NCI-H1092 treated with DMSO at 0.1 percent for 48 hours (cell line): ENCODE measurements around the gene DPYSL4.
"Not testable (repeated sequence)": the region's sequence is repeated elsewhere in the genome, so short reads cannot be mapped to it uniquely, and the experiment has no call there.

ENCODE experiments used
- DNase-seq: peaks from one replicate; lab custom pipeline; 2025; lab: John Stamatoyannopoulos, UW

The DPYSL4 gene

DNA sequence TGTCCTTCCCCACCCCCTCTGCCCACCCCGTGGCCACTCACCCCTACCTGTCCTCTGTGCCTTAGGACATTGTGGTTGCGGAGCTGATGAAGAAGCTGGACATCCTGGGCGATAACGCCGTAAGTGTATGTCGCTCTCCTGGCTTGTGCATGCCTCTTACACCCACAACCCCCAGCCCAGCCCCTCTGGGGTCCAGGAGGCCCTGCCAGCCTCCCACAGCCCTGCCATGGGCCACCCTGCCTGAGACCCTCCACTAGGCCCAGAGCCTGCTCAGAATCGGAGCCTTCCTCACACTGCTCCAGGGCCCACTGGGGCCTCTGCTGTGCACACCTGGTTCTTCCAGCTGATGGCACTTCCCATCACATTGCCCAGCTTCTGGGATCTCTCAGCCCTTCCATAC lies 36.8 kb upstream of the DPYSL4 start:
- no peak for DNase-seq

DNA sequence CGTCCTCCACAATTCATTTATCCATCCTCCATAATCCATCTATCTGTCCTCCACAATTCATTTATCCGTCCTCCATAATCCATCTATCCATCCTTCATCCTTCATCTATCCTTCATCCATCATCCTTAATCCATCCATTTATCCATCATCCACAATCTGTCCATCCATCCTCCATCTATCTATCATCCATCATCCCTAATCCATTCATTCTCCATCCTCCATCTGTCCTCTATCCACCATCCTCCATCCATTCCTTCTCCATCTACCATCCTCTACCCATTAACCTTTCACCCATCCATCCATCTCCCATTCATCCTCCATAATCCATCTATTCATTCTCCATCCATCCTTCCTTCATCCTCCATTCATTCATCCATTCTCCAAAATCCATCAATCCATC lies 36.0 kb upstream of the DPYSL4 start:
- no peak for DNase-seq

DNA sequence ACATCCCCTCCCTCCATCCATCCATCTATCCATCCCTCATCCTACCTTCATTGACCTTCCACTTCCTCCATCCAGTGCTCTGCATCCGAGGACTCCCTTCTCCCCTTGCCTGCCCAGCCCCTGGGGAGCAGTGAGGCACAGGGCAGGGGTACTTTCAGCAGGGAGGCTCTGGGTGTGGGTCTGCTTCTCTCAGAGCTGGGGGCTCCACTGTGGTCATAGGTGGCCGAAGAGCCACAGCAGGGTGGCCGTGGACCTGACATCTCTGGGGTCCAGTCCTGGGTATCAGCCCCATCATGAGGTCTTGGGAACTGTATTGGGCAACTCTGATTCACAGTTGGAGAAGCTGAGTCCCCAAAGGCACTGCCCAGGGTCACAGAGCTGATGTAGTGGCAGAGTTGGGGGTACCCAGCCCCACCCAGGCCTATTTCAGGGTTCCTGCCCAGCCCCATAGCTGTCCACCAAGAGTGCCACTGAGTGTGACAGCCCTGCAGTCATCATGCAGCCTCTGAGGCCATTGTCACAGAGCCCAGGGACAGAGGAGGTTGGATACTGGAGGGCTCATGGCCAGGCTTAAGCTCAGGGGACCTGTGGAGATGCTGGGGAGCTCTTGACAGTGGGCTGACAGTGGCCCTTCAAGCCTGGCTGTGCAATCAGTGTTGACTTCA lies 35.3 kb upstream of the DPYSL4 start:
- DNase-seq: no peak

DNA sequence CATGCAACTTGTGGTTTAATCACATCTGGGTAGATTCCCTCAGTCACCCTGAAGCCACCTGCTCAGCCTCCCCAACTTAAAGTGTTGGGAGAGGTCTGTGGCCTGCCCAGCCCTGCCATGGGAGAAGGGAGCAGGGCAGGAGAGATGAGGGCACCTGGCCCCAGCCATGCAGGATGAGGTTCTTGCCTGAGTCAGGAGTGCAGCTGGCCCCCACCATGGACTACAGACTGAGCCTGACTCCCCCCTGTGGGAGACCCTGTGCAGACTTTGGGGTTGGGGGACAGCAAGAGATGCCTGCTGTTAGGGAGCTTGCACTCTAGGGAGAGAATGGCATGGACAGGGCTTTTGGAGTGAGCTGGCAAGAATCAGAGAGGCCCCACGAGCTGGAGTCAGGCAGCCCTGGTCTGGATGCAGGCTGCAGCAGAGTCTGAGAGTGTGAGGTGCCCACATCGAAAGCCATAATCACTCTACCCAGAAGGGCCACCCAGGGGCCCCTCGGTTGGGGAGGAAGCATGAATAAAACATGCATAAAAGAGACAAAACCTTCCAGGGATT lies 34.7 kb upstream of the DPYSL4 start:
- DNase-seq: no peak

DNA sequence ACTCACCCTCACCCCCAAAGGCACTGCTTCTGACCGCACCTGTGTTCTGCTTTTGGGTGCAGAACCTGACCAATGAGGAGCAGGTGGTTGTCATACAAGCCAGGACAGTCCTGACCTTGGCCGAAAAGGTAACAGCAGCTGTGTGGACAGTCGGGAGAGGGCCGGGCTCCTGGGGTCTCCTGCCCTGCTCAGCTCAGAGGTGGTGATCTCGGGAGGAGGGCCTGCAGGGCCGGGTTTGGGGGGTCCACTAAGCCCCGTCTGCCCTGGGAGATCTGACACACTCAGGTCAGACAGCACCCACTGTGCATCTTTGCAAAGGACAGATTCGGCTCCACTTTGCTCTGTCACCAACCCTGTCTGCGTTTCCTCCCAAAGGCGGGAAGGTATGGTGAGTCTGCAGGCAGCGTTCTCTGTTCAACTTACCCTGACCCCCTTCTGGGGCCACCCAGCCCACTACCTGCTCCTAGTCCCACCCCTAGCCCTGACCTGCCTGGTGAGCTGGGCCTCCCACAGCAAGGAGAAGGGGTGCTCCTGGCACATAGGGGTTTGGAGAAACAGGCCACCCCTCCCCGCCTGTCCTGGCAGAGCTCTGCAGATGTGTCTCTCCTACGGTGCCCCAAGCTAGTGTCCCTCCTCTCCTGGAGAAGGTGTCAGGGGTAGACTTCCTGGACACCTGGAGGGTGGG lies 33.7 kb upstream of the DPYSL4 start:
- no peak for DNase-seq

DNA sequence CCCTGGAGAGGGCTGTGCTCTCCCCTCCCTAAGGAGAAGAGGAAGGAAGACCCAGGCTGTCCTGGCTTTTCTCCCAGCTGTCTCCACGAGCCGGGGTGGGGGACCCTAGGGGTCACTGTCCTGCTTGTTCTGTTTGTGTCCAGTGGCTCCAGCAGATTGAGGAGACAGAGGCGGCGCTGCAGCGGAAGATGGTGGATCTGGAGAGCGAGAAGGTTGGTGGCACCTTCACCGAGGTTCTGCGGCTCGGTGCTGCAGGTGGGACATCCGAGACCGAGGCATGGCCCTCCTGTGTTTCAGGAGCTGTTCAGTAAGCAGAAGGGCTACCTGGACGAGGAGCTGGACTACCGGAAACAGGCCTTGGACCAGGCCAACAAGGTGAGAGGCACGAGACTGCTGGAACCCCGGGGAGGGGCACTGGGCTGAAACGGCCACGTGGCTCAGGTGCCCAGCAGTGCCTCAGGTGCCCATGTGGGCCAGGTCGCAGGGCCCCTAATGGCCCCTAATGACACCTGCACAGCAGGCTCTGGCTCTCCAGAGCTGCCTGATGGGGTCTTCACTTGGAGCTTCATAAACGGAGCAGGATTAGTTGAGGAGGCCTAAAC lies 33.0 kb upstream of the DPYSL4 start:
- no peak for DNase-seq

DNA sequence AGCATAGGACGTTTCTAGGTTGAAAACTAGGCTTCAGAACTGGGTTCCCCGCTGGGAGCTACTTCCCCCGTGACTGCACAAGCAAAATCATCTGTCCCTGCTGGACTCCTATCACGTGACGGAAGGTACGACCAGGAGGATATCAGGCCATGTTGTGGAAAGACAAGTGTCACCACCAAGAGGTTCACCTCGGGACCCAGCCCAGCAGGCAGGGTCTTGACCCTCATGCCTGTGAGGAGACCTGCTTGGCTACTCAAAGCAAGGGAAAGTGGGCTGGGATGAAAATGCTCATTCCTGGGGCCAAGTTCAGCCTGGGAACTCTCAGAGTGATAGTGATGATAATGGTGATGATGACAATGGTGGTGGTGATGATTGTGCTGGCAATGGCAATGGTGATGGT lies 32.3 kb upstream of the DPYSL4 start:
- DNase-seq: no peak

DNA sequence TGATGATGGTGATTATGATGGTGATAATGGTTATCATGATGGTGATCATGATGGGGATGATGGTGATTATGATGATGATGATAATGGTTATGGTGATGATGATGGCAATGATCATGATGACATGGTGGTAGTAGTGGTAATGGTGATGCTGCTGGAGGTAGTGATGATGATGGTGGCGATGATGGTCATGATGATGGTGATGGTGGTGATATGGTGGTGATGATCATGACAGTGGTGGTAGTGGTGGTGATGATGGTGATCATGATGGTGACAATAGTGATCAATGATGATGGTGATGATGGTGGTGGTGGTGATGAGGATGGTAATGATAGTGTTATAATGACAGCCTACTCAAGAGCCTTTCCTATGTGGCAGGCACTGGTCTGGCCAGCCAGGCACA lies 31.8 kb upstream of the DPYSL4 start:
- DNase-seq: no peak

DNA sequence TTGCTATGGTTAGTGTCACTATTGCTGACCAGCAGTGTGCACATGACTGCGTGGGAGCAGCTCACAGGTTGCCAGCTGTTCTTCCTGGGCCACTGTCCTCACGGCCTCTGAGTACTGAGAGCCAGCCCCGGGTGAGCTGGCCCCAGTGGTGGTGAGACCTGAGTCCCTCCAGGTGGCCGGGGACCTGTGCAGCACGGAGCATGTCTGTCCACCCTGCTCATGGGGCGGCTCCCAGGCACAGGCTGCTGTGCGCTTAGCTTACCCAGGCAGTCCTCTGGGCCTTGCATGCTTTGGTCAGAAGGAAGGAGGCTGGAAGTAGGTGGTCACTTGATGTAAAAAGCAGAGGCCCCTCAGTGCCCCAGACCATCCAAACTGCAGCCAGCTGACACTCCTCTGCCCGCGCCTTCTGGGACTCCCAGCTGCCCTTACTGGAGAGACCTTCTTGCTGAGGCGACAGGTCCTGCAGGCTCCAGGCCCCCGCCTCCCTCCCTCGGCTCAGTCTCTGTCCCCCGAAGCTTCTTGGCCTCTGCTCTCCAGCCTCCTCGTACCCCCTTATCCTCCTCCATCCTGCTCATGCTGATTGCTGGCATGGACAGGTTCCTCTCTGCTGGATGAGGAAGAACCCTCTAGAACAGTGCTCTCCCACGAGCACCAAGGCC lies 30.9 kb upstream of the DPYSL4 start:
- no peak for DNase-seq

DNA sequence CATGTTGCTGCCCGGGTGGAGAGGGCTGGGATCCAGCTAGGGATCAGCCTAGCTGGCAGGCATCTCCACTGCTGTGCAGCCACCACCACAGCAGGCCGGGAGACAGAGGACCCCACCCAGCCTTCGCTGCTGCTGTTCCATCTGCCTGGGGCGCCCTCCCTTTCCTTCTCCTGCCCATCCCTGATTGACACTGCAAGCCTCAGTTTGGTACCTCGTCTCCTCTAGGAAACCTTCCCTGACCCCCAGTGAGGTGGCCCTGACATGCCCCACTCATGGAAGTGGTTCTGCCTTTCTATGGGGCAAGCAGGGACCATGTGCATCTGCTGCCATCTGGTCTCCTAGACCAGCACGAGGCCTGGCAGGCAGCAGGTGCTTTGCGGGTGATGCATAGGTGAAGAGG lies 30.4 kb upstream of the DPYSL4 start:
- DNase-seq: no peak

DNA sequence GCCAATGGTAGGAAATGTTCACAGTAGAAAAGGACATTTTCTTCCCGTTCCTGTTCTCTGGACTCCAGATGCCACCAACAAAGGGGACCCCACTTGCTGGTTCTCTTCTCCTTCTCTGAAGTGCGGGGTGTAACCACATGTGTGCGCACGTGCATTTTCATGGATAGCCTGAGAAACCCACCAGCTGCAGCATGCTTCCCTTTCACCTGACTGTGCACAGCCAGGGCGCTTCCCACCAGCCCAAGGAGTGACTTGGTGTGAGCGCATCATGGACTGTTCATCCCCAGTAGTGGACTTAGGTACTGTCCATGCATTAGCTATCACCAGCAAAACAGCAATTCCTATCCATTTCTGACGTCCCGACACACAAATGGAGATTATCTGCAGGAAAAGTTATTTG lies 29.6 kb upstream of the DPYSL4 start:
- no peak for DNase-seq

DNA sequence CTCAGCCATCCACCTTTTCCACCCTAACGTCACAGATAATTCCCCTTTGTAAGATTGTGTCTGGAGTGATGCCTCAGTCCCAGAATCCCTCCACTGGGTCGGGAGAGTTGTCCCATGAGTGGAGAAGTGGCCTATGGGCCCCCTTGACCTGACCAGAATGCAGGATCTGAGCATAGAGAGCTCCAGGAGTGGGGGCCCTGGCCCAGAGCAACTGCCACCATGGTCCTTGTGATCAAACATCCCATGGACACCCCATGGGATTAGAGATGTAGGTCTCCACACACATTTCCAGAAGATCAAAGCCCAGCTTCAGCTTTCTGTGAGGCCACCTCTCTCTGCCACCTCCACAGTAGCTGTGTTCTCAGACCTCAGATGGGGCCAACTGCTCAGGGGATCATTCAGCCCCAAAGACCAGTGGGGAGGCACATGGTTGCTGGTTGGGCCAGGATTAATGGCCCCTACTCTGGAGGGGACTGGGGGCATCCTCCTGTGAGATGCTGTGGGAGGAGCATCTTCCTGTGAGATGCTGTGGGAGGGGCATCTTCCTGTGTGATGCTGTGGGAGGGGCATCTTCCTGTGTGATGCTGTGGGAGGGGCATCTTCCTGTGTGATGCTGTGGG lies 28.5 kb upstream of the DPYSL4 start:
- no peak for DNase-seq

DNA sequence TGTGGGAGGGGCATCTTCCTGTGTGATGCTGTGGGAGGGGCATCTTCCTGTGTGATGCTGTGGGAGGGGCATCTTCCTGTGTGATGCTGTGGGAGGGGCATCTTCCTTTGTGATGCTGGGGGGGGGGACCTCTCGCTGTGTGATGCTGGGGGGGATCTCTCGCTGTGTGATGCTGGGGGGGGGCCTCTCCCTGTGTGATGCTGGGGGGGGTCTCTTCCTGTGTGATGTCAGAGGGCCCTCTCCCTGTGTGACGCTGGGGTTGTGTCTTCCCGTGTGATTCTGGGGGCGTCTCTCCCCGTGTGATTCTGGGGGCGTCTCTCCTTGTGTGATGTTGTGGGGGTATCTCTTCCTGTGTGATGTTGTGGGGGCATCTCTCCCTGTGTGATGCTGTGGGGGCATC lies 27.9 kb upstream of the DPYSL4 start:
- no peak for DNase-seq

DNA sequence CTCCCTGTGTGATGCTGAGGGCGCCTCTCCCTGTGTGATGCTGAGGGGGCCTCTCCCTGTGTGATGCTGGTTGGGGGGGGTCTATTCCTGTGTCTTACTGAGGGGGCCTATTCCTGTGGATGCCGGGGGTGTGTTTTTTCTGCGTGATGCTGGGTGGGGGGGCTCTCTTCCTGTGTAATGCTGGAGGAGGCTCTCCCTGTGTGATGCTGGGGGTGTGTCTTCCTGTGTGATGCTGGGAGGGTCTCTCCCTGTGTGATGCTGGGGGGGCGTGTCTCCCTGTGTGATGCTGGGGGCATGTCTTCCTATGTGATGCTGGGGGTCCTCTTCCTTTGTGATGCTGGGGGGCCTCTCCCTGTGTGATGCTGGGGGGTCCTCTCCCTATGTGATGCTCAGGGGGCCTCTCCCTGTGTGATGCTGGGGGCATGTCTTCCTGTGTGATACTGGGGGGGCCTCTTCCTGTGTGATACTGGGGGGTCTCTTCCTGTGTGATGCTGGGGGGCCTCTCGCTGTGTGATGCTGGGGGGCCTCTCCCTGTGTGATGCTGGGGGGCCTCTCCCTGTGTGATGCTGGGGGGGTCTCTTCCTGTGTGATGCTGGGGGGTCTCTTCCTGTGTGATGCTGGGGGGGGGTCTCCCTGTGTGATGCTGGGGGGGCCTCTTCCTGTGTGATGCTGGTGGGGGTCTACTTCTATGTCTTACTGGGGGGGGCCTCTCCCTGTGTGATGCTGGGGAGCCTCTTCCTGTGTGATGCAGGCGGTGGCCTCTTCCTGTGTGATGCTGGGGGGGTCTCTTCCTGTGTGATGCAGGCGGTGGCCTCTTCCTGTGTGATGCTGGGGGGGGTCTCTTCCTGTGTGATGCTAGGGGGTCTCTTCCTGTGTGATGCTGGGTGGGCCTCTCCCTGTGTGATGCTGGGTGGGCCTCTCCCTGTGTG lies 27.2 kb upstream of the DPYSL4 start:
- DNase-seq: not testable (repeated sequence)

DNA sequence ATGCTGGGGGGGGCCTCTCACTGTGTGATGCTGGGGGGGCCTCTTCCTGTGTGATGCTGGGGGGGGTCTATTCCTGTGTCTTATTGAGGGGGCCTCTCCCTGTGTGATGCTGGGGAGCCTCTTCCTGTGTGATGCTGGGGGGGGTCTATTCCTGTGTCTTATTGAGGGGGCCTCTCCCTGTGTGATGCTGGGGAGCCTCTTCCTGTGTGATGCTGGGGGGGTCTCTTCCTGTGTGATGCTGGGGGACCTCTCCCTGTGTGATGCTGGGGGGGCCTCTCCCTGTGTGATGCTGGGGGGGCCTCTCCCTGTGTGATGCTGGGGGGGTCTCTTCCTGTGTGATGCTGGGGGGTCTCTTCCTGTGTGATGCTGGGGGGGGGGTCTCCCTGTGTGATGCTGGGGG lies 26.5 kb upstream of the DPYSL4 start:
- DNase-seq: not testable (repeated sequence)

DNA sequence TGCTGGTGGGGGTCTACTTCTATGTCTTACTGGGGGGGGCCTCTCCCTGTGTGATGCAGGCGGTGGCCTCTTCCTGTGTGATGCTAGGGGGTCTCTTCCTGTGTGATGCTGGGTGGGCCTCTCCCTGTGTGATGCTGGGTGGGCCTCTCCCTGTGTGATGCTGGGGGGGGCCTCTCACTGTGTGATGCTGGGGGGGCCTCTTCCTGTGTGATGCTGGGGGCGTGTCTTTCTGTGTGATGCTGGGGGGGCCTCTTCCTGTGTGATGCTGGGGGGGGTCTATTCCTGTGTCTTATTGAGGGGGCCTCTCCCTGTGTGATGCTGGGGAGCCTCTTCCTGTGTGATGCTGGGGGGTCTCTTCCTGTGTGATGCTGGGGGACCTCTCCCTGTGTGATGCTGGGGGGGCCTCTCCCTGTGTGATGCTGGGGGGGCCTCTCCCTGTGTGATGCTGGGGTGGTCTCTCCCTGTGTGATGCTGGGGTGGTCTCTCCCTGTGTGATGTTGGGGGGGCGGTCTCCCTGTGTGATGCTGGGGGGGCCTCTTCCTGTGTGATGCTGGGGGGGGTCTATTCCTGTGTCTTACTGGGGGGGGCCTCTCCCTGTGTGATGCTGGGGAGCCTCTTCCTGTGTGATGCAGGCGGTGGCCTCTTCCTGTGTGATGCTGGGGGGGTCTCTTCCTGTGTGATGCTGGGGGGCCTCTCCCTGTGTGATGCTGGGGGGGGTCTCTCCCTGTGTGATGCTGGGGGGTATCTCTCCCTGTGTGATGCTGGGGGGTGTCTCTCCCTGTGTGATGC lies 25.7 kb upstream of the DPYSL4 start:
- DNase-seq: not testable (repeated sequence)

DNA sequence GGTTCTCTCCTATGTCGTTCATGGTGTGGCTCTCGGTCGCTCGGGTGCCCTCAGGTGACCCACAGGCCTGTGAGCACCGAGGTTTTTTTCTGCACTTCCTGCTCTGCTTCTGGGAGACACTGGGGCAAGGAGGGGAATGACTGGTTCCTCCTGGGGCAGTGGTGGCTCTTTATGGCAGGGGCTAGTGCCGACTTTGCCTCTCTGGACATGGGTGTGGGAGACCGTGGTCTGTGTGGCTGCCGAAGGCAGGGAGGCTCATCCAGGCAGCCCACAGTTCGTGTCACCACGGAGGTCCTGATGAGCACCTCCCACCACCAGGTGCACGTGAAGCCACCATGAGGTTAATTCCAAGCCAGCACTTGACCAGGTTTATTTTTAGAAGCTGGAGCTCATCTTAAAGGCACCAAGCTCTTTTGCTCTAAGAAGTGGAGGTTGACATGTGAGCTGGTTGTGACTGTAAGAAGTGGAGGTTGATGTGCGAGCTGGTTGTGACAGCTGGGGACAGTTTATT lies 24.7 kb upstream of the DPYSL4 start:
- DNase-seq: peak; percentile 19

DNA sequence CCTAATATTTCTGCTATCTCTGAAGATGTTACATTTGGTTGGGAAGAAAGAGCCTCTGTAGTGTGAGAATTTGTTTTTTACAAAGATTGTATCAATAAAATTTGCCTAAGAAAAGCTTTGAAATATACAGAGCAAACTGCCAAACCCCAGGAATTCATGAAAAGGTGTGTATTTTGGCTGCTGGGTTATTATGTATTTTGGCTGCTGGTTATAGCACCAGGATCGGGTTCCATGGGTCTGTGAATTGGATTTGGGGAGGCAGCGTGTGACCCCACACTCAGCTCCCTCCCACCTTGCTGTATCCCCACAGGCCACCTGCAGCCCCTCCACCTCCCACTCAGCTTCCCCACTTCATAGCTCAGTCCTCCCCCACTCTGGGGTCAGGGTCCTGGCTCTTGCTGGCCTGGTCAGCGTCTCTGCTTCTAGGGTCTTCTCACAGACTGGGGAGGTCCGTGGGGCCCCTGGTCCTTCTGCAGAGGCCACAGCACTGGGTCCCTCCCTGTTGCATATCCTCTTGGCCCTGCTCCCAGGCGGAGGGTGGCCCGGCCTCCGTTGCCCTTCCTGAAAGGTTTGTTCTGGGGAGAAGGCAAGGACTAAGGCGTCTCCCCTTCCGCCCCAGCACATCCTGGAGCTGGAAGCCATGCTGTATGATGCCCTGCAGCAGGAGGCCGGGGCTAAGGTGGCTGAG lies 24.0 kb upstream of the DPYSL4 start:
- no peak for DNase-seq

DNA sequence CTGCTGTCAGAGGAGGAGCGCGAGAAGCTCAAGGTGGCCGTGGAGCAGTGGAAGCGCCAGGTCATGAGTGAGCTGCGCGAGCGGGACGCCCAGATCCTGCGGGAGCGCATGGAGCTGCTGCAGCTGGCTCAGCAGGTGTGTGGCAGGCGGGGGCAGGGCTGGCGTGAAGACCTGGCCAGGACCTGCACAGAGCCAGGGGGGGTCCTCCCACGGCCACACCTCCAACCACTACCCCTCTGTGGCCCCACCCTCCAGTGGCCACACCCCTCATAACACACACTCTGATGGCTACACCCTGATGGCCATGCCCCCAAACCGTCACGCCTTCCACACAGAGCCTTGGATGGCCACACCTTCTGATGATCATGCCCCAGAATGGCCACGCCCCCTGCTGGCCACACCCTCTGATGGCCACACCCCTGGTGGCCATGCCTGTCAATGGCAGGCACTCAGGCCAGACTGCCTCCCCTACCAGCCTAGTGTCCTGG lies 23.4 kb upstream of the DPYSL4 start:
- DNase-seq: peak; percentile 33
